HEK293 (cell line): ENCODE data around the gene UTP4.
A peak's percentile ranks its signal among the peaks of the same experiment; 100 is the strongest.

Experiments
- CTCF ChIA-PET: fragments of 350-600 bp; formaldehyde crosslinking; extraction: SDS; loops from one replicate; lab custom pipeline; 2021; ENCODE audit warnings: antibody characterized with exemption; lab: Yijun Ruan, JAX
- POLR2A ChIA-PET: fragments of 300-600 bp; formaldehyde crosslinking; extraction: SDS; loops from one replicate; lab custom pipeline; 2020; ENCODE audit warnings: antibody characterized with exemption, inconsistent platforms; lab: Yijun Ruan, JAX
- H3K27ac ChIP-seq: fragments of 200-500 bp; sonication (Bioruptor generic); 2 replicates; pipeline ENCODE4 v1.5.1; 2014; ENCODE audit warnings: low read depth, low read length, control low read depth, inconsistent platforms; ENCODE audit errors: extremely low read depth
- H3K36me3 ChIP-seq, 2 experiments: fragments of 200-500 bp in 1 of 2; sonication (Bioruptor generic) in 1 of 2; 1 replicate in 1 of 2; 2 replicates in 1 of 2; pipeline ENCODE4 v1.5.1; 2014 to 2017; ENCODE audit warnings: inconsistent platforms in 2 of 2, low read length in 2 of 2; ENCODE audit not compliant: control insufficient read depth in 2 of 2, insufficient read depth in 1 of 2
- H3K4me1 ChIP-seq: fragments of 200-500 bp; sonication (Bioruptor generic); 2 replicates; pipeline ENCODE4 v1.5.1; 2014; ENCODE audit warnings: mild to moderate bottlenecking, low read length, inconsistent platforms; ENCODE audit not compliant: control insufficient read depth, insufficient read depth
- H3K4me3 ChIP-seq: 2 replicates; pipeline ENCODE4 v1.5.1; 2011; ENCODE audit warnings: low read depth, mild to moderate bottlenecking, control low read depth, low read length, moderate library complexity
- H3K9me3 ChIP-seq: fragments of 200-500 bp; sonication (Bioruptor generic); 2 replicates; pipeline ENCODE4 v1.5.1; 2014; ENCODE audit warnings: low read depth, low read length, inconsistent platforms; ENCODE audit not compliant: control insufficient read depth, insufficient read depth
- EGR2 ChIP-seq: fragments of 450-650 bp; formaldehyde crosslinking; IDR thresholded peaks from 2 replicates; pipeline ENCODE4 v1.5.1; 2016; ENCODE audit warnings: low read depth, missing biosample characterization, missing genetic modification characterization
- KLF16 ChIP-seq: fragments of 450-650 bp; formaldehyde crosslinking; IDR thresholded peaks from 2 replicates; pipeline ENCODE4 v1.5.1; 2017; ENCODE audit warnings: missing biosample characterization, missing genetic modification characterization
- KLF8 ChIP-seq: fragments of 450-650 bp; formaldehyde crosslinking; IDR thresholded peaks from 2 replicates; pipeline ENCODE4 v1.5.1; 2016; ENCODE audit warnings: missing biosample characterization, missing genetic modification characterization
- OSR2 ChIP-seq: fragments of 450-650 bp; formaldehyde crosslinking; IDR thresholded peaks from 2 replicates; pipeline ENCODE4 v1.5.1; 2016; ENCODE audit warnings: missing biosample characterization, missing genetic modification characterization
- ZBTB17 ChIP-seq: fragments of 450-650 bp; formaldehyde crosslinking; IDR thresholded peaks from 2 replicates; pipeline ENCODE4 v1.5.1; 2016; ENCODE audit warnings: missing biosample characterization, missing genetic modification characterization
- ZBTB26 ChIP-seq: fragments of 450-650 bp; formaldehyde crosslinking; optimal IDR thresholded peaks from 2 replicates; pipeline ENCODE3; 2016; ENCODE audit warnings: missing biosample characterization, mild to moderate bottlenecking, missing genetic modification characterization
- ZFP3 ChIP-seq: fragments of 450-650 bp; formaldehyde crosslinking; IDR thresholded peaks from 2 replicates; pipeline ENCODE4 v1.5.1; 2016; ENCODE audit warnings: low read depth, missing biosample characterization, missing genetic modification characterization
- ZNF138 ChIP-seq: fragments of 450-650 bp; formaldehyde crosslinking; IDR thresholded peaks from 2 replicates; pipeline ENCODE4 v1.5.1; 2016; ENCODE audit warnings: missing biosample characterization, missing genetic modification characterization, borderline replicate concordance
- ZNF175 ChIP-seq: fragments of 450-650 bp; formaldehyde crosslinking; IDR thresholded peaks from 2 replicates; pipeline ENCODE4 v1.5.1; 2016; ENCODE audit warnings: missing biosample characterization, missing genetic modification characterization
- ZNF19 ChIP-seq: fragments of 450-650 bp; formaldehyde crosslinking; IDR thresholded peaks from 2 replicates; pipeline ENCODE4; 2016; ENCODE audit warnings: missing biosample characterization, missing genetic modification characterization, low read depth
- ZNF202 ChIP-seq: fragments of 450-650 bp; formaldehyde crosslinking; IDR thresholded peaks from 2 replicates; pipeline ENCODE4 v1.5.1; 2016; ENCODE audit warnings: missing biosample characterization, missing genetic modification characterization, borderline replicate concordance
- ZNF221 ChIP-seq: fragments of 450-650 bp; formaldehyde crosslinking; IDR thresholded peaks from 2 replicates; pipeline ENCODE4 v1.5.1; 2017; ENCODE audit warnings: missing biosample characterization, missing genetic modification characterization, borderline replicate concordance
- ZNF292 ChIP-seq: fragments of 450-650 bp; formaldehyde crosslinking; IDR thresholded peaks from 2 replicates; pipeline ENCODE4 v1.5.1; 2016; ENCODE audit warnings: low read depth, missing biosample characterization, missing genetic modification characterization, borderline replicate concordance
- ZNF416 ChIP-seq: fragments of 450-650 bp; formaldehyde crosslinking; IDR thresholded peaks from 2 replicates; pipeline ENCODE4 v1.5.1; 2016; ENCODE audit warnings: missing biosample characterization, missing genetic modification characterization
- ZNF423 ChIP-seq: fragments of 450-650 bp; formaldehyde crosslinking; IDR thresholded peaks from 2 replicates; pipeline ENCODE4 v1.5.1; 2016; ENCODE audit warnings: missing biosample characterization, missing genetic modification characterization
- ZNF449 ChIP-seq: fragments of 450-650 bp; formaldehyde crosslinking; IDR thresholded peaks from 2 replicates; pipeline ENCODE4 v1.5.1; 2017; ENCODE audit warnings: missing biosample characterization, mild to moderate bottlenecking, missing genetic modification characterization, moderate library complexity
- ZNF510 ChIP-seq: fragments of 450-650 bp; formaldehyde crosslinking; IDR thresholded peaks from 2 replicates; pipeline ENCODE4 v1.5.1; 2018; ENCODE audit warnings: mild to moderate bottlenecking, missing genetic modification characterization, missing biosample characterization; ENCODE audit not compliant: insufficient replicate concordance
- ZNF639 ChIP-seq: fragments of 450-650 bp; formaldehyde crosslinking; IDR thresholded peaks from 2 replicates; pipeline ENCODE4 v1.5.1; 2016; ENCODE audit warnings: missing biosample characterization, missing genetic modification characterization
- ZNF704 ChIP-seq: fragments of 450-650 bp; formaldehyde crosslinking; IDR thresholded peaks from 2 replicates; pipeline ENCODE4 v1.5.1; 2016; ENCODE audit warnings: missing biosample characterization, missing genetic modification characterization
- TF ChIP-seq, protein P1 (sequence below): fragments of 450-650 bp; formaldehyde crosslinking; IDR thresholded peaks from 2 replicates; pipeline ENCODE4 v1.5.1; 2017; ENCODE audit warnings: missing biosample characterization, missing genetic modification characterization
- TF ChIP-seq, protein P2 (sequence below): fragments of 450-650 bp; IDR thresholded peaks from 2 replicates; pipeline ENCODE4 v1.5.1; 2018; ENCODE audit warnings: missing biosample characterization, mild to moderate bottlenecking, missing genetic modification characterization

UTP4 gene

DNA sequence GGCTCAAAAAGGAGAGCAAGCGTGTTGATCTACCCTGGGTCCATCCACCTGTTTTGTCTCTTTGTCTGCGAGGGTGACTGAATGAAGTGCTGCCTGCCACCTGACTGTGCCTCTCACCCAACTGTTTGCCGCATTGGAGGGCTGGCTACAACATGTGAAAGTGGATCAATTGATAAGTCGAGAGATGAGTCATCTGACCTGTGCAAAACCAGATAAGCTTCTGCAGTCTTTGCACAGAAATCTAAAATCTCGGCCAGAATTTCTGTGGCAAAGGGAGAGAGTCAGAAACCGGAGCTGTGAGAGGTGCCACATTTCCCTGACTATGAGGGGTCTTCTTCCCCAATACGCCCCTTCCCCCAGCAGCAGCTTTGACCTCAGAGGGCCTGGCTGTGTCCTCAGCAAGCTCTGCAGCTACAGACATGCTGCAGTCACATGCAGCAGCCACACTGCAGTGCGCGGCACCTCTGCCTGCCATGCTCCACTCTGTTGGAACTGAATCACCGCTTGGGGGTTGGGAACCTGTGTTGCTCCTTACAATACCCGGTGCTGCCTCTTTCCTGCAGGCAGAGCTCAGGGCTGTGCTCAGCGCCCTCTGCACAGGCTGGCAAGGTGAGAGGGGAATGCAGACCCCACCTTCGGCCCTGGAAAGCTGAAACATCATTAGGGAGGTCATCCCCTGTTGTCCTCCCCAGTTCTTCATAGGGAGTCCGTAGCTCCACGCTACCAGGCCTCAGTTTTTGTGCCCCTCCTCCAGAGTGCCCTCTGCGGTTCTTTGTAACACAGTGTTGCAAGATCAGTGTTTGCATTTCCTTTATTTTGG is 43.1 kb upstream of the UTP4 start:
- no peak overlapping the region for H3K4me3 ChIP-seq
- H3K4me1 ChIP-seq: peaks cover 3% of the 10 kb centered on the region; the same call in 1 of the 2 replicates
- no peak for TF ChIP-seq ZNF423 (tag by site-specific recombination)
- TF ChIP-seq ZNF138 (tag by site-specific recombination): no peak
- TF ChIP-seq ZBTB17 (tag by site-specific recombination): no peak
- TF ChIP-seq, protein P1, sequence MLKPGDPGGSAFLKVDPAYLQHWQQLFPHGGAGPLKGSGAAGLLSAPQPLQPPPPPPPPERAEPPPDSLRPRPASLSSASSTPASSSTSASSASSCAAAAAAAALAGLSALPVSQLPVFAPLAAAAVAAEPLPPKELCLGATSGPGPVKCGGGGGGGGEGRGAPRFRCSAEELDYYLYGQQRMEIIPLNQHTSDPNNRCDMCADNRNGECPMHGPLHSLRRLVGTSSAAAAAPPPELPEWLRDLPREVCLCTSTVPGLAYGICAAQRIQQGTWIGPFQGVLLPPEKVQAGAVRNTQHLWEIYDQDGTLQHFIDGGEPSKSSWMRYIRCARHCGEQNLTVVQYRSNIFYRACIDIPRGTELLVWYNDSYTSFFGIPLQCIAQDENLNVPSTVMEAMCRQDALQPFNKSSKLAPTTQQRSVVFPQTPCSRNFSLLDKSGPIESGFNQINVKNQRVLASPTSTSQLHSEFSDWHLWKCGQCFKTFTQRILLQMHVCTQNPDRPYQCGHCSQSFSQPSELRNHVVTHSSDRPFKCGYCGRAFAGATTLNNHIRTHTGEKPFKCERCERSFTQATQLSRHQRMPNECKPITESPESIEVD (tag by site-specific recombination): no peak
- no peak for TF ChIP-seq ZNF292 (tag by site-specific recombination)
- TF ChIP-seq ZNF202 (tag by site-specific recombination): no peak
- TF ChIP-seq ZNF221 (tag by site-specific recombination): no peak
- TF ChIP-seq KLF8 (tag by site-specific recombination): no peak
- TF ChIP-seq, protein P2, sequence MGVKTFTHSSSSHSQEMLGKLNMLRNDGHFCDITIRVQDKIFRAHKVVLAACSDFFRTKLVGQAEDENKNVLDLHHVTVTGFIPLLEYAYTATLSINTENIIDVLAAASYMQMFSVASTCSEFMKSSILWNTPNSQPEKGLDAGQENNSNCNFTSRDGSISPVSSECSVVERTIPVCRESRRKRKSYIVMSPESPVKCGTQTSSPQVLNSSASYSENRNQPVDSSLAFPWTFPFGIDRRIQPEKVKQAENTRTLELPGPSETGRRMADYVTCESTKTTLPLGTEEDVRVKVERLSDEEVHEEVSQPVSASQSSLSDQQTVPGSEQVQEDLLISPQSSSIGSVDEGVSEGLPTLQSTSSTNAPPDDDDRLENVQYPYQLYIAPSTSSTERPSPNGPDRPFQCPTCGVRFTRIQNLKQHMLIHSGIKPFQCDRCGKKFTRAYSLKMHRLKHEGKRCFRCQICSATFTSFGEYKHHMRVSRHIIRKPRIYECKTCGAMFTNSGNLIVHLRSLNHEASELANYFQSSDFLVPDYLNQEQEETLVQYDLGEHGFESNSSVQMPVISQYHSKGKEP (tag by site-specific recombination): no peak
- no peak for TF ChIP-seq ZNF416 (tag by site-specific recombination)
- TF ChIP-seq ZNF449 (tag by site-specific recombination): no peak
- no peak for TF ChIP-seq ZNF704 (tag by site-specific recombination)
- TF ChIP-seq ZBTB26: no peak
- no peak for TF ChIP-seq KLF16 (tag by site-specific recombination)
- no peak for TF ChIP-seq ZNF510 (tag by site-specific recombination)
- POLR2A ChIA-PET: no interaction called here
- no peak overlapping the region for H3K27ac ChIP-seq
- CTCF ChIA-PET: interaction anchor here (0.8 to 1.1 kb wide), 3 partner anchors 24 to 62 kb away, joined by 4 read pairs; no protein-coding TSS in a partner anchor
- H3K9me3 ChIP-seq: no peaks in the 10 kb centered on the region
- H3K36me3 ChIP-seq: no peaks in the 10 kb centered on the region; a peak in 1 of 3 replicates

DNA sequence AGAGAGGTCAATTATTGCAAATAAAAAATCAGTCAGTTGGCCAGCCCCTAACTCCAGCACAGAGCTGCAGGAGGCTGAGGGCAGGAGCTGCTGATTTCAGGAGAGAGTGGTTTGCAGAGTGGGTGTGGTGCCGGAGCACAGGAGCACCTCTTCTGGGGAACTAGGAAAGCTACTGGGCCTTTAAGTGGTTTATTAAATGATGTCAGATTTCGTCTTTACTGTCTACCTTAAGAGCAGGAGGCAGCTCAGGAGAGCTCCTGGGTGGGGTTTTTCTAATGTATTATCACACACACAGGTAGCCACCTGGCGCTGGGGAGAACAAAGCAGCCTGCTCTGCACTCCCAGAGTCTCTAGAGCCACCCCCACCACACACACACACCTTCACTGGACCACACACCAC is 38.5 kb upstream of the UTP4 start:
- CTCF ChIA-PET: interaction anchor here (2.2 kb wide), 1 partner anchor 19 kb away, joined by 7 read pairs; no protein-coding TSS in a partner anchor
- POLR2A ChIA-PET: interaction anchor here (0.6 to 0.7 kb wide), 2 partner anchors 13 to 260 kb away, joined by 3 to 5 read pairs; no protein-coding TSS in a partner anchor
- Histone ChIP-seq H3K27ac (no peak overlapping the region), H3K4me1 (peaks cover 2% of the 10 kb centered on the region; the same call in 1 of the 2 replicates), H3K36me3 (no peaks in the 10 kb centered on the region), H3K9me3 (no peaks in the 10 kb centered on the region), H3K4me3 (no peak overlapping the region)
- TF ChIP-seq ZNF639 (tag by site-specific recombination) (no peak), ZFP3 (tag by site-specific recombination) (no peak), ZNF175 (tag by site-specific recombination) (no peak), ZNF19 (tag by site-specific recombination) (no peak), OSR2 (tag by site-specific recombination) (0 out of 2 replicates have a peak, but pooled peaks have one; percentile 21), EGR2 (tag by site-specific recombination) (no peak)
